Right lobe of liver (tissue), 4 donors: ENCODE measurements around the gene CAMKMT.

Experiments
- POLR2A ChIP-seq: fragments of 450-650 bp; IDR thresholded peaks from one replicate; pipeline ENCODE4 v1.6.1; 2017; ENCODE audit warnings: antibody characterized with exemption, mild to moderate bottlenecking
- TF ChIP-seq, protein P1 (sequence below), 4 donors: fragments of 200-600 bp in 3 of 4; fragments of 450-650 bp in 1 of 4; IDR thresholded peaks; one replicate each; pipeline versions ENCODE4 v1.5.1 to v1.8.0; 2016 to 2022; ENCODE audit warnings: antibody characterized with exemption in 4 of 4, mild to moderate bottlenecking in 2 of 4
- donor health status: DM: no; HTN: no; CAD: no.
- donor health status: DM: no; HTN: no; CAD: no.
- donor health status: DM: no; HTN: yes; CAD: no.

GRCh38 chr2:44671276-44671675, 309.5 kb downstream of the CAMKMT start:
- TF ChIP-seq, protein P1, sequence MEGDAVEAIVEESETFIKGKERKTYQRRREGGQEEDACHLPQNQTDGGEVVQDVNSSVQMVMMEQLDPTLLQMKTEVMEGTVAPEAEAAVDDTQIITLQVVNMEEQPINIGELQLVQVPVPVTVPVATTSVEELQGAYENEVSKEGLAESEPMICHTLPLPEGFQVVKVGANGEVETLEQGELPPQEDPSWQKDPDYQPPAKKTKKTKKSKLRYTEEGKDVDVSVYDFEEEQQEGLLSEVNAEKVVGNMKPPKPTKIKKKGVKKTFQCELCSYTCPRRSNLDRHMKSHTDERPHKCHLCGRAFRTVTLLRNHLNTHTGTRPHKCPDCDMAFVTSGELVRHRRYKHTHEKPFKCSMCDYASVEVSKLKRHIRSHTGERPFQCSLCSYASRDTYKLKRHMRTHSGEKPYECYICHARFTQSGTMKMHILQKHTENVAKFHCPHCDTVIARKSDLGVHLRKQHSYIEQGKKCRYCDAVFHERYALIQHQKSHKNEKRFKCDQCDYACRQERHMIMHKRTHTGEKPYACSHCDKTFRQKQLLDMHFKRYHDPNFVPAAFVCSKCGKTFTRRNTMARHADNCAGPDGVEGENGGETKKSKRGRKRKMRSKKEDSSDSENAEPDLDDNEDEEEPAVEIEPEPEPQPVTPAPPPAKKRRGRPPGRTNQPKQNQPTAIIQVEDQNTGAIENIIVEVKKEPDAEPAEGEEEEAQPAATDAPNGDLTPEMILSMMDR (IDR thresholded peaks at IDR 0.05): no peak
- TF ChIP-seq POLR2A: no peak
